ENCODE measurements around the gene PIKFYVE.

- TF ChIP-seq CTCF (IDR thresholded peaks at IDR 0.05) (no peak), EP300 (IDR thresholded peaks at IDR 0.05) (no peak)
These were observed 13.2 kb downstream of the PIKFYVE start for GRCh38 chr2:208279236-208279635.

Data from ovary (tissue), 3 donors.